ENCODE measurements around the gene TTC28.

TTC28 gene

GRCh38 chr22:28589102-28589750 is 90.4 kb downstream of the TTC28 start:
- WGBS (ENCODE audit: extremely low coverage, insufficient coverage, low lambda C conversion rate) = no CpG with 5 or more reads among the region's 2 CpGs
- Histone ChIP-seq H3K9ac (ENCODE audit: low read length) (no peak overlapping the region), H3K4me3 (ENCODE audit: low read length) (no peak overlapping the region), H3K27me3 (ENCODE audit: insufficient read depth, low read length, poor library complexity) (no peaks in the 10 kb centered on the region), H3K4me2 (ENCODE audit: low read length) (no peak overlapping the region), H4K8ac (ENCODE audit: low read depth, low read length) (no peak overlapping the region), H3K79me1 (ENCODE audit: low read length) (no peaks in the 10 kb centered on the region), H2BK15ac (replicated peaks; ENCODE audit: low read depth) (no peak overlapping the region), H2BK120ac (ENCODE audit: low read depth, low read length) (no peak overlapping the region), H3K18ac (ENCODE audit: low read length) (no peak overlapping the region), H3K4ac (ENCODE audit: low read depth, low read length) (no peak overlapping the region), H3K4me1 (ENCODE audit: control insufficient read depth, low read depth, low read length) (no peaks in the 10 kb centered on the region), H3K27ac (ENCODE audit: low read depth, low read length) (no peak overlapping the region), H3K79me2 (ENCODE audit: control insufficient read depth, insufficient read depth, low read length) (no peaks in the 10 kb centered on the region), H3K56ac (ENCODE audit: low read length) (no peak overlapping the region), H4K5ac (ENCODE audit: low read length) (no peak overlapping the region), H3K36me3 (ENCODE audit: control insufficient read depth, insufficient read depth, low read length) (no peaks in the 10 kb centered on the region), H2AK5ac (ENCODE audit: low read length) (no peak overlapping the region), H2BK5ac (ENCODE audit: low read length) (no peak overlapping the region), H3K23ac (ENCODE audit: low read length) (no peak overlapping the region)
- no peak for DNase-seq

GRCh38 chr22:28585324-28585723 is 94.3 kb downstream of the TTC28 start:
- Histone ChIP-seq H3K79me1 (ENCODE audit: low read length) (no peaks in the 10 kb centered on the region), H3K79me2 (ENCODE audit: control insufficient read depth, insufficient read depth, low read length) (no peaks in the 10 kb centered on the region), H3K4me1 (ENCODE audit: control insufficient read depth, low read depth, low read length) (no peaks in the 10 kb centered on the region), H4K8ac (ENCODE audit: low read depth, low read length) (no peak overlapping the region), H3K18ac (ENCODE audit: low read length) (no peak overlapping the region), H3K4me2 (ENCODE audit: low read length) (no peak overlapping the region), H3K27me3 (ENCODE audit: insufficient read depth, low read length, poor library complexity) (no peaks in the 10 kb centered on the region), H3K36me3 (ENCODE audit: control insufficient read depth, insufficient read depth, low read length) (no peaks in the 10 kb centered on the region), H2BK15ac (replicated peaks; ENCODE audit: low read depth) (no peak overlapping the region), H3K56ac (ENCODE audit: low read length) (no peak overlapping the region), H3K4ac (ENCODE audit: low read depth, low read length) (no peak overlapping the region), H3K27ac (ENCODE audit: low read depth, low read length) (no peak overlapping the region), H3K9ac (ENCODE audit: low read length) (no peak overlapping the region), H3K4me3 (ENCODE audit: low read length) (no peak overlapping the region), H4K5ac (ENCODE audit: low read length) (no peak overlapping the region), H2BK5ac (ENCODE audit: low read length) (no peak overlapping the region), H3K23ac (ENCODE audit: low read length) (no peak overlapping the region), H2BK120ac (ENCODE audit: low read depth, low read length) (no peak overlapping the region), H2AK5ac (ENCODE audit: low read length) (no peak overlapping the region)
- no CpG with 5 or more reads among the region's 11 CpGs for WGBS (ENCODE audit: extremely low coverage, insufficient coverage, low lambda C conversion rate)
- no peak for DNase-seq

- Histone ChIP-seq H3K27ac (ENCODE audit: low read depth, low read length) (no peak overlapping the region), H3K23ac (ENCODE audit: low read length) (no peak overlapping the region), H2BK5ac (ENCODE audit: low read length) (no peak overlapping the region), H3K9ac (ENCODE audit: low read length) (no peak overlapping the region), H3K4ac (ENCODE audit: low read depth, low read length) (no peak overlapping the region), H3K79me1 (ENCODE audit: low read length) (no peaks in the 10 kb centered on the region), H3K4me3 (ENCODE audit: low read length) (no peak overlapping the region), H4K5ac (ENCODE audit: low read length) (no peak overlapping the region), H2BK120ac (ENCODE audit: low read depth, low read length) (no peak overlapping the region), H3K4me2 (ENCODE audit: low read length) (no peak overlapping the region), H2AK5ac (ENCODE audit: low read length) (no peak overlapping the region), H4K8ac (ENCODE audit: low read depth, low read length) (no peak overlapping the region), H3K56ac (ENCODE audit: low read length) (no peak overlapping the region), H3K4me1 (ENCODE audit: control insufficient read depth, low read depth, low read length) (no peaks in the 10 kb centered on the region), H3K18ac (ENCODE audit: low read length) (no peak overlapping the region), H3K27me3 (ENCODE audit: insufficient read depth, low read length, poor library complexity) (no peaks in the 10 kb centered on the region), H2BK15ac (replicated peaks; ENCODE audit: low read depth) (no peak overlapping the region), H3K79me2 (ENCODE audit: control insufficient read depth, insufficient read depth, low read length) (no peaks in the 10 kb centered on the region), H3K36me3 (ENCODE audit: control insufficient read depth, insufficient read depth, low read length) (no peaks in the 10 kb centered on the region)
- peak; percentile 75 for DNase-seq
- no CpG with 5 or more reads among the region's 3 CpGs for WGBS (ENCODE audit: extremely low coverage, insufficient coverage, low lambda C conversion rate)
Measured at GRCh38 chr22:28582806-28583205, 96.8 kb downstream of the TTC28 start.

- Histone ChIP-seq H3K27ac (ENCODE audit: low read depth, low read length) (no peak overlapping the region), H3K23ac (ENCODE audit: low read length) (no peak overlapping the region), H2BK120ac (ENCODE audit: low read depth, low read length) (no peak overlapping the region), H4K5ac (ENCODE audit: low read length) (no peak overlapping the region), H3K18ac (ENCODE audit: low read length) (no peak overlapping the region), H4K8ac (ENCODE audit: low read depth, low read length) (no peak overlapping the region), H3K4me3 (ENCODE audit: low read length) (no peak overlapping the region), H3K4me2 (ENCODE audit: low read length) (no peak overlapping the region), H3K4ac (ENCODE audit: low read depth, low read length) (no peak overlapping the region), H2AK5ac (ENCODE audit: low read length) (no peak overlapping the region), H2BK5ac (ENCODE audit: low read length) (no peak overlapping the region), H3K79me1 (ENCODE audit: low read length) (no peaks in the 10 kb centered on the region), H3K56ac (ENCODE audit: low read length) (no peak overlapping the region), H3K9ac (ENCODE audit: low read length) (no peak overlapping the region), H3K36me3 (ENCODE audit: control insufficient read depth, insufficient read depth, low read length) (no peaks in the 10 kb centered on the region), H3K4me1 (ENCODE audit: control insufficient read depth, low read depth, low read length) (no peaks in the 10 kb centered on the region), H2BK15ac (replicated peaks; ENCODE audit: low read depth) (no peak overlapping the region), H3K27me3 (ENCODE audit: insufficient read depth, low read length, poor library complexity) (no peaks in the 10 kb centered on the region), H3K79me2 (ENCODE audit: control insufficient read depth, insufficient read depth, low read length) (no peaks in the 10 kb centered on the region)
- WGBS (ENCODE audit: extremely low coverage, insufficient coverage, low lambda C conversion rate) = no CpG with 5 or more reads among the region's 8 CpGs
- no peak for DNase-seq
Measured at GRCh38 chr22:28581016-28581415, 98.6 kb downstream of the TTC28 start.

GRCh38 chr22:28576162-28576561 is 103.5 kb downstream of the TTC28 start:
- H2AK5ac ChIP-seq (ENCODE audit: low read length) = no peak overlapping the region
- no peak overlapping the region for H2BK15ac ChIP-seq (replicated peaks; ENCODE audit: low read depth)
- no peak overlapping the region for H3K23ac ChIP-seq (ENCODE audit: low read length)
- no peak for DNase-seq
- H3K79me2 ChIP-seq (ENCODE audit: control insufficient read depth, insufficient read depth, low read length) = no peaks in the 10 kb centered on the region
- no peaks in the 10 kb centered on the region for H3K27me3 ChIP-seq (ENCODE audit: insufficient read depth, low read length, poor library complexity)
- H3K79me1 ChIP-seq (ENCODE audit: low read length) = no peaks in the 10 kb centered on the region
- H3K56ac ChIP-seq (ENCODE audit: low read length) = no peak overlapping the region
- no peak overlapping the region for H3K27ac ChIP-seq (ENCODE audit: low read depth, low read length)
- H3K4me1 ChIP-seq (ENCODE audit: control insufficient read depth, low read depth, low read length) = no peaks in the 10 kb centered on the region
- no peak overlapping the region for H3K4ac ChIP-seq (ENCODE audit: low read depth, low read length)
- no peak overlapping the region for H2BK5ac ChIP-seq (ENCODE audit: low read length)
- H3K9ac ChIP-seq (ENCODE audit: low read length) = no peak overlapping the region
- no peak overlapping the region for H2BK120ac ChIP-seq (ENCODE audit: low read depth, low read length)
- H3K4me3 ChIP-seq (ENCODE audit: low read length) = no peak overlapping the region
- no peak overlapping the region for H3K18ac ChIP-seq (ENCODE audit: low read length)
- no peak overlapping the region for H3K4me2 ChIP-seq (ENCODE audit: low read length)
- no peak overlapping the region for H4K5ac ChIP-seq (ENCODE audit: low read length)
- H3K36me3 ChIP-seq (ENCODE audit: control insufficient read depth, insufficient read depth, low read length) = no peaks in the 10 kb centered on the region
- no peak overlapping the region for H4K8ac ChIP-seq (ENCODE audit: low read depth, low read length)
- WGBS (ENCODE audit: extremely low coverage, insufficient coverage, low lambda C conversion rate) = no CpG with 5 or more reads among the region's 3 CpGs

- H3K4ac ChIP-seq (ENCODE audit: low read depth, low read length) = no peak overlapping the region
- no peak overlapping the region for H3K56ac ChIP-seq (ENCODE audit: low read length)
- no peak overlapping the region for H3K27ac ChIP-seq (ENCODE audit: low read depth, low read length)
- H3K4me1 ChIP-seq (ENCODE audit: control insufficient read depth, low read depth, low read length) = no peaks in the 10 kb centered on the region
- H3K23ac ChIP-seq (ENCODE audit: low read length) = no peak overlapping the region
- H3K79me2 ChIP-seq (ENCODE audit: control insufficient read depth, insufficient read depth, low read length) = no peaks in the 10 kb centered on the region
- H2BK120ac ChIP-seq (ENCODE audit: low read depth, low read length) = no peak overlapping the region
- no peak for DNase-seq
- no peaks in the 10 kb centered on the region for H3K79me1 ChIP-seq (ENCODE audit: low read length)
- no CpG with 5 or more reads among the region's 4 CpGs for WGBS (ENCODE audit: extremely low coverage, insufficient coverage, low lambda C conversion rate)
- H3K18ac ChIP-seq (ENCODE audit: low read length) = no peak overlapping the region
- no peak overlapping the region for H2AK5ac ChIP-seq (ENCODE audit: low read length)
- H3K4me2 ChIP-seq (ENCODE audit: low read length) = no peak overlapping the region
- H4K8ac ChIP-seq (ENCODE audit: low read depth, low read length) = no peak overlapping the region
- H3K4me3 ChIP-seq (ENCODE audit: low read length) = no peak overlapping the region
- H4K5ac ChIP-seq (ENCODE audit: low read length) = no peak overlapping the region
- H3K36me3 ChIP-seq (ENCODE audit: control insufficient read depth, insufficient read depth, low read length) = no peaks in the 10 kb centered on the region
- H2BK15ac ChIP-seq (replicated peaks; ENCODE audit: low read depth) = no peak overlapping the region
- H3K9ac ChIP-seq (ENCODE audit: low read length) = no peak overlapping the region
- H2BK5ac ChIP-seq (ENCODE audit: low read length) = no peak overlapping the region
- no peaks in the 10 kb centered on the region for H3K27me3 ChIP-seq (ENCODE audit: insufficient read depth, low read length, poor library complexity)
Measured at GRCh38 chr22:28574159-28574788, 105.4 kb downstream of the TTC28 start.

Measured in mesendoderm (in vitro differentiated cells).